Measurements from ENCODE around the gene STARD6.

- no peak for TF ChIP-seq CTCF (conservative IDR thresholded peaks at IDR 0.05; ENCODE audit: low read length)
- no peak for TF ChIP-seq EZH2phosphoT487 (IDR thresholded peaks at IDR 0.05; ENCODE audit: borderline replicate concordance, low read depth, low read length)
These were observed 2.7 kb upstream of the STARD6 start for GRCh38 chr18:54360406-54360805.
